MG63 (cell line): Measurements from ENCODE around the gene NCAM2. TPM values are rescaled to one million over a fixed set of nuclear protein-coding genes. Genes with fewer than 3 reads are reported as not detected.
A peak's percentile ranks its signal among the peaks of the same experiment; 100 is the strongest.

Experiments
- DNase-seq: peaks from one replicate; pipeline ENCODE4 v3.0.0-alpha.2; 2020
- H3K27me3 ChIP-seq: fragments of 250-450 bp; sonication (Bioruptor Pico); 2 replicates; pipeline ENCODE4 v1.5.1; 2020; ENCODE audit warnings: mild to moderate bottlenecking, moderate library complexity
- H3K36me3 ChIP-seq: fragments of 250-450 bp; sonication (Bioruptor Pico); 2 replicates; pipeline ENCODE4 v1.5.1; 2020; ENCODE audit warnings: mild to moderate bottlenecking, moderate library complexity
- H3K4me3 ChIP-seq: fragments of 250-450 bp; sonication (Bioruptor Pico); 2 replicates; pipeline ENCODE4 v1.5.1; 2020; ENCODE audit warnings: mild to moderate bottlenecking, moderate library complexity
- H3K9me3 ChIP-seq: fragments of 250-450 bp; sonication (Bioruptor Pico); 2 replicates; pipeline ENCODE4 v1.5.1; 2020; ENCODE audit warnings: mild to moderate bottlenecking, moderate library complexity
- total RNA-seq: library from RNA; depleted of rRNA; stranded (reverse); fragments of >200 nt; shearing (Covaris generic); gene quantifications from 2 replicates; pipeline ENCODE4 v1.2.3, GENCODE V29; 2014; ENCODE audit warnings: low replicate concordance

NCAM2 gene
- total RNA-seq, 1 experiment from 2014 or later: 2.5 TPM

DNA sequence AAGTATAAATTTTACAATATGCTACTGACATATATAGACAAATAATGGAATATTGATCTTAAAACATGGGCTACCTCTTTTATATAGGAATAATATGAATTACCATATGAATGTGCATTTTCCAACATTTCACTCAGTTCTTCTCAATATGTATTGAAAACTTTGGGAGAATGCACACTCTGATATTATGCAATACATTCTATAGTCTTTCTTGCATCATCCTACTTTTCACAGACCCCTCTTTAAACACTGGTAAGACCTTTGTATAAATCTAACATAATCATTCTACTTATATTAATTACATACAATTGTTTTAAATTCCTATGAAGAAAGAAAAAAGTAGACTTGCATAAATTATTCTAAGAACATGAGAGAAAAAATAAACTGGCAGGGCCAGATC lies 69.2 kb downstream of the NCAM2 start:
- Histone ChIP-seq H3K9me3 (no peaks in the 10 kb centered on the region), H3K36me3 (no peaks in the 10 kb centered on the region), H3K27me3 (no peaks in the 10 kb centered on the region), H3K4me3 (no peak overlapping the region)
- no peak for DNase-seq

DNA sequence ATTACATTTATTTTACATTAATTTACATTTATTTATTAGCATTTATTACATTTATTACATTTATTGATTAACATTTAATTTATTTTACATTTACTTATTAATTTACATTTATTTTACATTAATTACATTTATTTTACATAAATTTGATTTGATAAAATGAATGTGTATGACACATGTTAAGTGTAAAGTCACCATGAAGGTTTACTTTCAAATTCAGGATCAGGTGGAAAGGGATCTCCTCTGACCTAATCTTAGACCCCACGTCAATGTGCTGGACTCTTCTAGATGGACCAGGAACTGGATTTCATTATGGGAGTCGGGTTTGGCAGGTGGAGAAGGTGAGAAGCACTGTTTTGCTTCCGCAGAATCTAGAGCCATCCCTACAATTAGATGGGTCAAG lies 76.1 kb downstream of the NCAM2 start:
- H3K4me3 ChIP-seq: no peak overlapping the region
- no peak for DNase-seq
- no peaks in the 10 kb centered on the region for H3K9me3 ChIP-seq
- H3K36me3 ChIP-seq: no peaks in the 10 kb centered on the region
- no peaks in the 10 kb centered on the region for H3K27me3 ChIP-seq

DNA sequence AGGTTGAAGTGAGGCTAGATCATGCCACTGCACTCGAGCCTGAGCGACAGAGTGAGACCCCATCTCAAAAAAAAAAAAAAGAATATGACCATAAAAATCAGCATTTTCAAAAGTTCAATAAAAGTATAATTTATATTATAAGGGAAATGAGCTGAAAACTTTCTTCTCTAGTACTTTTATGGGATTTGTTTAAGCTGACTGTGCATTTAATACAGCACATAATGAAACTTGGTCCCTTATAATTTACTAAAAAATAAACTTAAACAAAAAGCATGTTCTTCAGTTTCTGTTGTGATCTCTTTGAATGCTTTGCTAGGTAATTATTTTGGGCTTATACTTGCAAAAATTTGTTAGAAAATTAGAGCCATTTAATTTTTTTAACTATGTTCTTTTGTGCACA lies 77.8 kb downstream of the NCAM2 start:
- DNase-seq: no peak
- Histone ChIP-seq H3K36me3 (no peaks in the 10 kb centered on the region), H3K4me3 (no peak overlapping the region), H3K9me3 (no peaks in the 10 kb centered on the region), H3K27me3 (no peaks in the 10 kb centered on the region)

DNA sequence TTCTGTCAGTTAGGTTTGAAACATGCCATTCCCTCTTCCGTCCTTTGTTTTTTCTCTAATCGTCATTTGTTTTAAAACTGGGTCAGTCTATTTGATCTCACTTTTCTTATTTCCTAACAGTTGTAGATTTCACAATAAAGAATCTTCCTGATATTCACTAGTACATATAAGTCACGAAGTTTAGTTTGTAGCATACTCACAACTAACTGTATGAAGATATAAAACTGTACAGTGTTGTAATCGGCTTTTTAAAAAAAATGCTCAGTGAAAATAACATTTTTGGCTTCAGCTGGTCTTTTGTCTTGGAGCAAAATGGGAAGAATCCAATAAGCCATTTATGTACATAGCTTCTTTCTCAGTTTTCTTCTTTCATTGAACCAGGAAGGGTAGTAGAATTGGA lies 78.3 kb downstream of the NCAM2 start:
- Histone ChIP-seq H3K36me3 (no peaks in the 10 kb centered on the region), H3K9me3 (no peaks in the 10 kb centered on the region), H3K27me3 (no peaks in the 10 kb centered on the region), H3K4me3 (no peak overlapping the region)
- no peak for DNase-seq

DNA sequence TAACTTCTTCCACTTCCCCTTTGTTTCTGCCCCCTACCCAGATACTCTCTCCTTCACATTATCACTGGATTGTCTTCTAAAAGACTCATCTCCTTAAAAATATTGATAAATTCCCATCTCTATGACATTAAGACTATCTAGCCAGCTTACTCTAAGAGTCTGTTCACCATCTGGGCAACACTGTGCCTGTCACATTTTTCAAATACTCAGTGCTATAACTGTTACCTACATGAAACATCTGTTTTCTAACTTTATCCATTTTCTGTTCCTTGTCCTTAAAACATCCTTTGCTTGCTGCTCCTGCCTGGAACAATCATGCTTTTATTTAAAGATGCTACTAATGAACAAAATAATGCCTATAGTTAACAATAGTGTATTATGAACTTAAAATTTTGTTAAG lies 81.4 kb downstream of the NCAM2 start:
- H3K9me3 ChIP-seq: no peaks in the 10 kb centered on the region
- no peaks in the 10 kb centered on the region; the same call in 1 of the 2 replicates for H3K27me3 ChIP-seq
- no peak for DNase-seq

DNA sequence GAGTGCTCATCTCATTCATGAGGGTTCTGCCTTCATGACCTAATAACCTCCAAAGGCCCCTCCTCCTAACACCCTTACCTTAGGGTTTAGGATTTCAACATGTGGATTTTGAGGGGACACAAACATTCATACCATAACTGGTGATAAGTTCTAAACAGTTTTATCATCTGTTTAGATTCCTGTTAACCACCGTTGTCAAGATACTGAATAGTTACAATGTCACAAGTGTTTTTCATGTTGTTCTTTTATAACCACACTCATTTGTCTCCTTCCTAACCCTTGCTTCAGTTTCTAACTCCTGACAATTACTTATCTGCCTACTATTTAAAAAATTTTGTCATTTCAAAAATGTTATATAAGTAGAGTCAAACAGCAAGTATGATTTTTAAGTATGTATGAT lies 86.0 kb downstream of the NCAM2 start:
- H3K4me3 ChIP-seq: no peak overlapping the region
- no peak for DNase-seq

More for the DNA sequence above, 81.4 kb downstream of the NCAM2 start:
- Histone ChIP-seq H3K36me3 (no peaks in the 10 kb centered on the region), H3K4me3 (no peak overlapping the region)

DNA sequence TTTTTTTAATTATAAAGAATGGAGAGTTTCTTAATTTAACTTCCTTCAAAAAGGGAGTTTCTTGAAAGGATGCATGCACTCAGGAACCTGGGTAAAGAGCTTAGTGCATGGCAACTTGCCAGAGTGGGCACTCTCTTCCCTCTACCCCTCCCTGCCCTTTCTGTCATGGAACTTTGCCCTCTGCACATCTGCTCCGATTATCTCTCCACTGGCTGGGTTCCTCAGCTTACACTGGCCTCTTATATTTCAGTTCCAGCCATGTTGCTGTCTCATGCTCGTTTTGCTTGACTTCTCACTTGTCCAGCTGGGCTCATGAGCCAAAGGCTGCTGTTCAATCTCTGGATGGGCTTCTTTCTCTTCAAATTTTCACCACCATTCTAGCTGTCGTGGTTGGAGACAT lies 87.0 kb downstream of the NCAM2 start:
- Histone ChIP-seq H3K4me3 (no peak overlapping the region), H3K27me3 (no peaks in the 10 kb centered on the region; the same call in 1 of the 2 replicates), H3K36me3 (no peaks in the 10 kb centered on the region), H3K9me3 (no peaks in the 10 kb centered on the region)
- DNase-seq: no peak

More for the DNA sequence above, 86.0 kb downstream of the NCAM2 start:
- Histone ChIP-seq H3K27me3 (no peaks in the 10 kb centered on the region; the same call in 1 of the 2 replicates), H3K9me3 (no peaks in the 10 kb centered on the region), H3K36me3 (no peaks in the 10 kb centered on the region)

DNA sequence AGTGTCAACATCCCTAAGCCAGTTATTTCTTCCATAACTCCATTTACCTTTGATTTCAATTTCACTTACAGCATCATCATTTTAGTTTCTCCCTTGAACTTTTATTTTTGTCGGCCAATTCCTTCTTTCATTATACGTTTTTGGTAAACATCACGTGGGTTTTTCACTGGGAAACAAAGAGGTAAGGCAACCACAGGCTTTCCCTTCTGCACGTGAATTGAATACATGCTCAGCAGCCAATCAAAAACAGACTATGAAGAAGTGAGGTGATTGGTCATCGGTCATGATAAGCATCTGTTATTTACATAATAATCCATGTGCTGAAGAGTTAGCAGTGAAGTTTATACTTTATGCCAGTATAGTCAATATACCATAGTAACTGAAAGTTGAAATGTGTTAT lies 98.7 kb downstream of the NCAM2 start:
- no peaks in the 10 kb centered on the region for H3K9me3 ChIP-seq
- H3K4me3 ChIP-seq: no peak overlapping the region
- no peak for DNase-seq
- no peaks in the 10 kb centered on the region for H3K27me3 ChIP-seq
- no peaks in the 10 kb centered on the region for H3K36me3 ChIP-seq

DNA sequence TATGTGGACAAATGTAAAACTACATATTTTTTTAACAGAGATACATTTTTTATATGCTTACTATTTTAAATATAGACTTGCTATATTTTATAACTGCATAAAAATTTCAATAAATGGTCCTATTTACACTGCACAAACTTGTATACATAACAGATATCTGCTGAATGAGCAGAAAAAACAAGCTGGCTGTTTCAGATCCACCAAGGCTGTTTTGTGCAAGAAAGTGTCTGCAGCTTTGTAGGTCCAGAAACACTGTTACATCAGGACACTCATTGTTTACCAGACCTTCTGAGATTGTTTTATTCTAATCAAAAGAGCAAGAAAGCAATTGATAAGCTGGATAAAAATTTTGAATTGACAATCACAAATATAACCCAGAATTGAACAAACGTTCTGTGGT lies 99.3 kb downstream of the NCAM2 start:
- Histone ChIP-seq H3K27me3 (no peaks in the 10 kb centered on the region), H3K9me3 (no peaks in the 10 kb centered on the region), H3K4me3 (no peak overlapping the region), H3K36me3 (no peaks in the 10 kb centered on the region)
- no peak for DNase-seq

DNA sequence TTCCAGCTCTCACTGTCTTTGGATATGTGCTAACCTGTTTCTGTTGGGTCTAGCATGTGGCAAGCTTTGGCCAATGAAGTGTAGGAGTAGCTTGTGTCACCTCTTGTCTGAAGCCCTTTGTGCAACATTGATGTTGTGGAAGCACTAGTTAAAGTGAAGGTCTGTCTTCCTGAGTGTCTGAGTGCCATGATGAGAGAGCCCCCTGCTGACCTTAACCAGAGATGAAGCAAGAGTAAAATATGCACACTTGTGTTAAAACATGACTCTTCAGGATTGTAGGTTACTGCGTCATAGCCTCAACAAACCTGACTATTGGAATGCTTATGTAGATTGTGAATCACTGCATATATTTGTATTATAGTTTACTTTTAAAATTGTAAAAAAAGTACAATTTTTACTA lies 103.7 kb downstream of the NCAM2 start:
- DNase-seq: peak; percentile 23
- H3K36me3 ChIP-seq: no peaks in the 10 kb centered on the region

DNA sequence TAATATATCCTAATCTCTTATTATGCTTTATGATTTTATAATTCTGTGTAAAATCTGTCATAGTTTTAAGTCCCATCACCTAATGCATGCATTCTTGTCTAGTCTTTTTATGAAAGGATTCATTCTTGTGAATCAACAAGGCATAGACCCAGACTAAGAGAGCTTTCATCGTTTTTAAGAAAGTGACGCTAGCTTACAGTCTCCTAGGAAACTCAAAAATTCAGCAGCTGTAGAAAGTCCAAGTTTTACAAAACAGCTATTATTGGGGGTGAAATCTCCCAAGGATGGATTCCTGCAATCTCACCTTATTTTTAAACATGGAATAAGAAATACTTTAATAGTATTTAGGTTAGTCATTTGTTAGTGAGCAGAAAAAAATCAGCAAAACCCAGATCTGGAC lies 104.7 kb downstream of the NCAM2 start:
- Histone ChIP-seq H3K27me3 (no peaks in the 10 kb centered on the region), H3K4me3 (no peak overlapping the region), H3K9me3 (no peaks in the 10 kb centered on the region), H3K36me3 (no peaks in the 10 kb centered on the region)
- no peak for DNase-seq

More for the DNA sequence above, 103.7 kb downstream of the NCAM2 start:
- Histone ChIP-seq H3K27me3 (no peaks in the 10 kb centered on the region), H3K4me3 (no peak overlapping the region), H3K9me3 (no peaks in the 10 kb centered on the region)

DNA sequence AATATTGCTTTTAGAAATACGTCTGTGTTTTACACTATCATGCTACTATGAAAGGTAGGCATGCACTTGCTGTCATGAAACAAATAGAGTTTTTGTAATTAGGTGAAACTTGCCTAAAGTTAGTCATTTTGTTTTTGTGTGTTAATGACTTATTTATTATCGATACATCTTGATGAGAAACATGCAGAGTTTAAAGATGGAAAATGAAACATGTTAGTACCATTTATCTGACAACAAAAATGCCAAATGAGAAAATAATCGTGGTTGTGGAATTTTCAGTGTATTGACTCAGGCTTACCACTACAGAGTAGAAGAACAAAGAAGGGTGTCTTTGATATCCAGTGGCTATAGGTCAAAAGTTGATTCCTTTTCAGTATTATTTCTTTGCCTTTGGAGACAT lies 105.5 kb downstream of the NCAM2 start:
- no peak for DNase-seq
- Histone ChIP-seq H3K27me3 (no peaks in the 10 kb centered on the region), H3K36me3 (no peaks in the 10 kb centered on the region), H3K9me3 (no peaks in the 10 kb centered on the region), H3K4me3 (no peak overlapping the region)

DNA sequence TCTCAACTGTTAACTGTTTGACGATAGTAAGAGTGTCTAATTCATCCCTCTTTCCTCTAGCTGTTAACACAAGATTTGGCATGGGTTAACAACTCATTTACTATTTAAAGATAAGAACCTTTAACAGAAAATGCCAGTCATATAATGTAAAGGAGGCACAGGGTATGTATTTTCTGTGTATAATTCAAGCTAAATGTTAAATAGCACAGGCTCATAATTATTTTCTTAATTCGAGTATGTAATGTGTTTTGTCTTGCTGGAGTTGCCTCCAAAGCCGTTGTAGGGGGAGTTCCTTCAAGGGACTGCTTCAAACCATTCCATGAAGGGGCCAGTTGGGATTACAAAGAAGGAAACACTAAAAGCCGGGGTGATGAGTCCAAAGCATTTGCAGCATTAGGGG lies 111.5 kb downstream of the NCAM2 start:
- Histone ChIP-seq H3K36me3 (no peaks in the 10 kb centered on the region), H3K9me3 (no peaks in the 10 kb centered on the region), H3K4me3 (no peak overlapping the region), H3K27me3 (no peaks in the 10 kb centered on the region)
- DNase-seq: no peak

DNA sequence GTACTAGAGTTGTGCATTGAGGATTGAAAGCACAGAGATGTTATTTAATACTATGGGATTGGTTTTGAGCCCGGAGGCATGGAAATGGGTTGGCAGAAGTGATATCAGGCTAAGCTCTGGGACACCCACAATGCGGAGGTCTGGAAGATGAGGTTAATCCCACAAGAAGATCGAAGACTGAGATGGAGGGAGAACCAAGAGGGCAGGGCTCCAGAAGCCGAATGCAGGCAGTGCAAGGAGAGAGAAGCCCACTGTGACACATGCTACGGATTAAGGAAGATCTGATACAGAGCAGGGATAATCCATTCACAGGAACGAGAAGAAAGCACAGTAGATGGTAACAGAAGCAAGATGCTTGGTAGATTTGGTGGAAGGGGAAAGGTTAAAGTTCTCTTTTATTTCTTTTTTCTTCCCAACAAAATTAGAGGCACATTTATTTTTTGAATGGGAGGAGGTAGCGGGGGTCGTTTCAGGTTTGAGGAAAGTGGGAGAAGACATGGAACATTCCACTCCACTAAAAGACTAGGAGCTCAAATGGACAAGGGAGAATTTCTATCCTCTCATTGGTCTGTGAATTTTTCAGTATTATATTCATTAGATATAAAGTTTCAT lies 113.2 kb downstream of the NCAM2 start:
- no peaks in the 10 kb centered on the region for H3K27me3 ChIP-seq
- no peaks in the 10 kb centered on the region for H3K9me3 ChIP-seq
- H3K4me3 ChIP-seq: no peak overlapping the region
- DNase-seq: peak; percentile 22
- H3K36me3 ChIP-seq: no peaks in the 10 kb centered on the region

DNA sequence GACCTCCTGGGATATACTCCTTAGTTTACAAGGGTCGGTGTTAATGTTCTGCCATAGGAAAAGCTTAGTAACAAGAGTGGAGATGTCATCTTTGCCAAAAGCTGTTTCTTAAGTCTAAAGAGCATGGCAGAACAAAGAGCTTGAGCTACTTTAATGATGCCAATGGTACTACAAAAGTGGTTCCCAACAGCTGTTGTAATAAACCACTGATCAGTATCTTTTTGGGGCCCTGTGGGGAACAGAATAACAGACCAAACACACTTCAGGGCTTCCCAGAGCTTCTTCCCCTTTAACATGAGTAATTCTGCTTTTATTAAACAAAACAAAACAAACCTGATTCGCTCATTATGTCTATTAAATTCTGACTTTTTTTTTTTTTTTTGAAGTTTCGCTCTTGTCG lies 116.3 kb downstream of the NCAM2 start:
- no peaks in the 10 kb centered on the region for H3K27me3 ChIP-seq
- no peak for DNase-seq
- H3K4me3 ChIP-seq: no peak overlapping the region
- H3K9me3 ChIP-seq: no peaks in the 10 kb centered on the region
- no peaks in the 10 kb centered on the region for H3K36me3 ChIP-seq

DNA sequence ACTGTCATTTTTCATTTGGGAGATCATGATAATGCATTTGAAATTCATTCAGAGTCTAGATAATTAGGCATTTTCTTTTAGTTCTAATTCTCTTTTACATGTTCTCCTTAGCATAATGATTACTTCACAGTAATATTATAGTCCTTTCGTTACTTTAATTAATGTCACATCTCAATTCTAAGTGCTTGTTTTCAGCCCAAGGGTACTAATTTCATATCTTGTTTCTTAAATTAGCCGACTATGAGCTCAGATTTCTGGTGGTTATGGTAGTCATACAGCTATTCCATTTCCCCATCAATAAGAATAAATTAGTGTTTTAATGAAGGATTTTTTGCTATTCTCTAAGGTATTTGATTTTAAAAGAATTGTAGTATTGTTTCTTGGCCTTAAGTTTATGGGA lies 120.9 kb downstream of the NCAM2 start:
- Histone ChIP-seq H3K36me3 (no peaks in the 10 kb centered on the region), H3K9me3 (no peaks in the 10 kb centered on the region), H3K4me3 (peak overlapping the region; percentile 30; the same call in 1 of the 2 replicates), H3K27me3 (no peaks in the 10 kb centered on the region)
- no peak for DNase-seq

DNA sequence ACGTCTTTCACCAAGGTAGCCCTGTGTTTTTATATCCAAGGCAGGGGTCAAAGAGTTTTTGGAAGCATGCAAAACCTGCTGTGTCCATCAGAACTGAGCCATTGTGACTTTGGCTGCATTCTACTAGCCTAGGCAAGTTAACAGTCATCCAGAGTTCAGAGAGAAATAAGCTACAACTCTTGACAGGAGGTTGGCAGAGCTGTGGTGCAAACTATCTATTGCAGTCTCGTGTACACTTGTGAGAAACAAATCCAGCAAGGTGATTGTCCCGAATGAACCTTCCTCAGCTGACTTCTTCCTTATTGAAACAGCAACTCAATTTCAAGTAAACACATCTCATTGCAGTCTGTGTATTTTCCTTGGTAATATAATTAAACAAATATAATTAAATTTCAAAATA lies 124.5 kb downstream of the NCAM2 start:
- Histone ChIP-seq H3K36me3 (no peaks in the 10 kb centered on the region), H3K4me3 (no peak overlapping the region), H3K27me3 (no peaks in the 10 kb centered on the region), H3K9me3 (no peaks in the 10 kb centered on the region)
- DNase-seq: no peak

DNA sequence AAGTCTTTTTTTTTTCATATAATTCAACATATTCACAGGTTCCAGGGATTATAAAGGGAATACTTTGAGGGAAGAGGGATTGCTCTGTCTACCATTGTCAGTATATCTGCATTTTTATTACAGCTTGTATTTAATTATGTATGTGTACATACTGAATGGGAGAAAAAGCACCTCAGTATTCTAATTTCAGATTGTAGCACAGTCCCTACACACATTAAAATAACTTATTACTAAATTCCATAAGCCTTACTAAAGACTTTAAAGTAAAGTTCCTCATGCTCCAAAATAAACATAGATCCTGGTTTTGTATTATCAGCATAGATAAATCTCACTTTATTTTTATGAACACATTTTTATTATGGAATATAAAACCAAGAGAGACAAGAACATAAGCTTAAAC lies 134.2 kb downstream of the NCAM2 start:
- no peak for DNase-seq
- no peaks in the 10 kb centered on the region for H3K36me3 ChIP-seq
- no peaks in the 10 kb centered on the region for H3K9me3 ChIP-seq
- no peak overlapping the region for H3K4me3 ChIP-seq
- no peaks in the 10 kb centered on the region for H3K27me3 ChIP-seq

DNA sequence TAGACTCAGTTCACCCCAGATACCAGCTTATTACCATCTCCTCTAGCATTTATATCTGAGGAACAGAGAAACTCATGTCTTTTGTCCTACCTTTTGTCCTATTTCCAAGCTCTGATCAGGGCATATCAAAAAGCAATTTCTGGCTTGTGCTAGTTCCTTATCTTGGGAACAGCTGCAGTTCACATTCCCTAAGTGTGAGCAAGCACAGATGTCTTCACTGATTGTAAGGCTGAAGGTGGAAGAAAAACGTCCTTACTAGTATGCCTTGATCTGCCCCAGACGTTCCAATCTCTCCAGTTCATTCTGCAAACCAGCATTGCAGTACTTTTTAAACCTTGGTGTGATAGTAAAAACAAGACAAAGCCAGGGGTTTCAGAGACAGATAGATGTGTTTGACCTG lies 139.8 kb downstream of the NCAM2 start:
- H3K9me3 ChIP-seq: no peaks in the 10 kb centered on the region
- no peak overlapping the region for H3K4me3 ChIP-seq
- H3K27me3 ChIP-seq: no peaks in the 10 kb centered on the region
- DNase-seq: no peak
- no peaks in the 10 kb centered on the region for H3K36me3 ChIP-seq
